ENCODE data around the gene HOXB8. TPM values are rescaled to one million over a fixed set of nuclear protein-coding genes. Genes with fewer than 3 reads are reported as not detected.

The HOXB8 gene
- total RNA-seq, 1 donor from 2014 or later = 1.6 TPM

DNA sequence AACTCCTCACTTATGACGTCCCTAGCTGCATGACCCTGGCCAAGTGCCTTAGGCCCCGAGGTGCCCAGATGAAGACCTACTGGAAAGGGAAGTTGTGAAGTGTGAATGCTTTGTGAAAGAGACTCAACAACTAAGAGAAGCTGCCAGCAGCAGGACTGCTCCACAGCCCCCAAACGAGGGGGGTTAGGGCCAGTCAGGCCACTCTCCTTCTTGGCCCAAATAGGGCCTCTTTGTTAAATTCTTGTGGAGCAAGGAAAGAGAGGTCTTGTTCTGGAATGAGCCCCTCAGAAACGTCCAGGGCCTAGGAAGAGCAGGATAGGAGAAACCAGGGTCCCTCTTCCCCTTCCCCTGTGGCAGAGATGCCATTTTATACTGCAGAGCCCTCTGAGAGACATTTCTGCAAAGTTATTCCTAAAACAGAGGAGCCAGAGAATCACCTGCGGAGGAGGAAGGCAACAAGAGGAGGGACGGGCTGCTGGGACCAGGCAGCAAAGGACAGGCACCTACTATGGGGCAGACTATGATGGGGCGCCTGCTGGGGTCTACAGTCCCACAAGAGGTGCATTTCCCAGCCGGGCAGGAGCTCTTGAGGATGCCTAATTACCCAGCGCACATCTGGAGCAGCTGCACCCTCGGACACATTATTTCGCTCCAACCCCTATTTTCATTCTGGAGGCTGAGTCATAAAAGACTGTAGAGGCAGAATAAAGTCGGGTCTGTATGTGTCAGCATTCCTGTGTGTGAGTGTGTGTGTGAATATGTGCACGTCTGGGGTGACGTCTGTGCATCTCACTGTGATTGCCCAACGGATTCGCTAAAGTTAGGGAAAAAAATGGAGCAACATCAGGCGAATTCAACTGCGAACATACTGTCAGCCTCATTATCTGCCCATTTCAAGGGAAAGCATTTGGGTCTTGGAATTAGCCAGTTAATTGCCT is 22.5 kb upstream of the HOXB8 start:
- no peak for DNase-seq

DNA sequence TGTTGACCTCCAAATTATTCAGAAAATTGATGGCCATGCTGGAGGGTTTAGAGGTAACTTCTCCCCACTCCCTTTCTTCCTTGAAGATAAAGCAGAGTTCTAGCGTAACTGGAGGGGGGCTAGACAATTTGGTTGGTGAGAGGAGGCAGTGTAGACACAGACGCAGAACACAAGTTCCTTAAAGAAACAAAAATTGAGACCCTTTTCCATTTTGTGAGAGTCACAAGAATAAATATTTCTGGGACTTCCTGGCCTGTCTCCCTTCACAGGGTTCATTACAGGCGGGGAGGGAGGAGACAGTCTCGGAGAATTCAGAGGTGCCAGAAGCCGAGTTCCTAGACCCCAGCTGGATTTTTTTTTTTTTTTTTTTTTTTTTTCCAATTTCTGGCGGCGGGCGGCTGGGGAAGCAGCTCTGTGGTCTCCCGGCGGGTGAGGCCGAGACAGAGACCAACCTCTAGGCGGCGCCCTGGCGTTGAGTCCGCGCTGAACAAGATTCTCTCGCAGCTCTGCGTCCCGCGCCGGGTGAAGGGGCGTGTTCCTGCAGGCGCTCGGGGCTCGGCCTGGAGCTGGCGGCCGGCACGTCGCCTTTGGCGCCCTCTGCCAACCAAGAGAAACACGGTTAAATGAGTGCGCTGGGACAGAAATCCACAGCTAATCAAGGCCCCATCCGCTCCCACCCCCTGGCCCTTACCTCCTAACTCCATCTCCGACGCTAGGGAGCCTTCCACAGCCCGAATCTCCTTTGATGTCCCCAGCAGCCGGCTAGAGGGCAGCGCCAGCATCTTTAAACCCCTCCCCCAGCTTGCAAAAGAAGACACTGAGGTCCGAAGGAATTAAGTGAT is 21.3 kb upstream of the HOXB8 start:
- peak; percentile 43 for DNase-seq

DNA sequence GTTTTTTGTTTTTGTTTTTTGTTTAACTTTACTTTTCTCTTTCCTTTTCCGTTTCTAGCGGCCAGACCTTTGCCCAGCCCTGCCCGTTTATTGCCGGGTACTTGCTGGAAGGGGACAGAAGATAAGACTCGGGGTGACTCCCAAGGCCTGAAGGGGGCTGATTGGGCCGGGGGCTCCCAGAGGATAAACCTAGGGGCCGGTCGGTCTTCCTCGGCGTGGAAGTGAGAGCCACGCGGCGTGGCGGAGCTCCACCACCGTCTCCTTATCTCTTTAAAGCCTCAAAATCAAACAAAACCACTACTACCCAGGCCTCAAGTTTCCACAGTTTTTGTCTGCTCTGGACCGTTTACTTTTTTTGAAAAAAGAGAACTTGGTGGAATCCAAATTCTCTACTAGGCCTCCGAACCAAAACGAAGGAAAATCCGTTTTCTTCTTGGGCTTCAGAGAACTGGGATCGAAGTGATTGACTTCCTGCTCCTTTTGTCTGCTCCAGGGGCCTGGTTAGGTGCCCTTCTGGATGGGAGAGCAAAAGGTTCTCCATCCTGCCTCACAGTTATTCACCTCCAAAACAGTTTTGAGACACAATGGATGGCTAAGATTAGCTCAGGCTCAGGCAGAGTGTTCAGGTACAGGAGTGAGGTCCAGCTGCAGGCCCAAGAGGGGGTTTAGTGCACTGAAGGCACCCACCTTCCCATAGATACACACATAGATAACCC is 19.6 kb upstream of the HOXB8 start:
- no peak for DNase-seq

DNA sequence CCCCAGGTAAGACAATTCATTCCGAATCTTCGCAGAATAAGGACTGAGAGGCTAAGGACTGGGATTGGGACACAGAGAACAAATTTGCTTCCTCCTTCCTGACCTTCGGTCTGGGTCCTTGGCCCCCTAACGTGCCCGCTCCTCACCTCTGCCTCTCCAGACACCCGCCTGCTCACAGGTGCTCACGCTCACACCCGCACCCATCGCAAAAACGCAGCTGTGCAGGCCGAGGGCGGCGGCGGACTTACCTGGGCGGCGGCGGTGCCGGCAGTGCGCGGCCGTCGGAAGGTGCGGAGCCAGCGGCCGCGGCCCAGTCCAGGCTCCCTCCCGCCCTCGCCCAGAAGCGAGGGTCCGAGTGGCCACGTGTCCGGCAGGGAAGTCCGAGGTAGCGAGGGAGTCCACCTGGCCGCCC is 18.2 kb upstream of the HOXB8 start:
- DNase-seq = no peak

DNA sequence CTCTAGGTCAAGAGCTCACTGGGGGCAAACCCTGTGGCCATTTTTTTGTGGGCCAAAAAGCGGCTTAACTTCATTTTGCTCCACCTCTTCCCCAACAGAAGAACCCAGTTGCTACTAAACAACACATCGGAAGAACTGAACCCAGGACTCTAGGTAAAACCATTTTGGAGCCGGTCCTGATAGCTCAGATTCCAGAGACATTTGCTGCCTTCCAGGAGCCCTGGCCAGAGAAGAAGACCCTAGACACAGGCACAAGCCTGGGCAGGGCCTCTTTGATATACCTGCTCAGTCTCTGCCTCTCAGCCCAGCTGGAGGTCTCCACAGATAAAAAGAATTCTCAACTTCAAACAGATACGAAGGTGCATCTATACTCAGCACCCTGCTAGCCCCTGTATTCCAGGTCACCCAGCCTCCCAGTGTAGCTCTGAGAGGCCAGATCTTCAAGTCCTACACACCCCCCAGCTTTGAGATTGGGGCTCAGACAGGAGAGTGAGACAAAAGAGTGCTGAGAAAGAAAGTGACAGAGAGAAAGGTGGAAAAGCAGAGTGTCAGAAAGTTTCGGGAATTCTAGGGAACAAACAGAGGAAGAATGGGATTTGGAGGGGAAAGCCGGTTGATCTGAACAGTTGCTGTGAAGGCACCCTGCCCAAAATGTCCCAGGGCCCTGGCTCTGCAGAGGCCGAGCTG is 17.6 kb upstream of the HOXB8 start:
- DNase-seq = no peak

DNA sequence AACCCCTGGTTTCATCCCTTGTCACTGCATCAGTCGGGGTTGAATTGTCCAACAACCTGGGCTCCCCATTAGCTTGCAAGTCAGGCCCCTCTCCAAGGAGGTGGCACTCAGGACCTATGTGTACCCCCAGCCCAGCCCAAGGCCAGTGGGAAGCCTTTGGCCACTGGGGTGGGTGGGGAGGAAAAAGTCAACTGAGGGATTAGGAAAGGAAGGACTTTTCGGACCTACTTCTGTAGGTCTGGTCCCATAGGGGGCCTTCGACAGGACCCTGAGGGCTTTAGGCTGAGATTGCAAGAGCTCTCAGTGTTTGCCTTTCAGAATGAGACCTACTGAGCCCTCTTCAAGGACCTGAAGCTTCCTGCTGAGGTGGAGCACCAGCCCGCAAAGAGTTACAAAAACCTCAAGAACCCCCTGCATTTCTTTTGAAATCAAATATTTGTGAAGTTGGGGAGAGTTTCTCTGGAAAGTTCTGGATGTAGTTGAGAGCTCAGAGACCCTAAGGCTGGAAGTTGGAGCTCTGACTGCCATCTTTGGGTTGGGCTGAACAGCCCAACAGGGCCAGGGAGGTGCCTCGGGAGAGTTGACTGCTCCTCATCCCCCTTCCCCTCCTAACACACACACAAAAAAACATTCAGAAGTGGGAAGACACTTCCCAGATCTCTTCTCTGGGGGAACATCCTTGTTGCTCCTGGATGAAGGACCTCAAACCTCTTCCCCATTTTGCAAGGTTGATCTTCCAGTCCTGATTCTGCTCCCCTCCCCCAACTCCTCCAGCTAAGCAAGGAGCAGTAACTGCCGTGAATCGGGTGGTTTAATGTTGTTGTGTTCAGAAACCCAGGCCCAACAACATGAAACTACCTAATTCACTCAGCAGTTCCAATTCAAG is 16.8 kb upstream of the HOXB8 start:
- no peak for DNase-seq

DNA sequence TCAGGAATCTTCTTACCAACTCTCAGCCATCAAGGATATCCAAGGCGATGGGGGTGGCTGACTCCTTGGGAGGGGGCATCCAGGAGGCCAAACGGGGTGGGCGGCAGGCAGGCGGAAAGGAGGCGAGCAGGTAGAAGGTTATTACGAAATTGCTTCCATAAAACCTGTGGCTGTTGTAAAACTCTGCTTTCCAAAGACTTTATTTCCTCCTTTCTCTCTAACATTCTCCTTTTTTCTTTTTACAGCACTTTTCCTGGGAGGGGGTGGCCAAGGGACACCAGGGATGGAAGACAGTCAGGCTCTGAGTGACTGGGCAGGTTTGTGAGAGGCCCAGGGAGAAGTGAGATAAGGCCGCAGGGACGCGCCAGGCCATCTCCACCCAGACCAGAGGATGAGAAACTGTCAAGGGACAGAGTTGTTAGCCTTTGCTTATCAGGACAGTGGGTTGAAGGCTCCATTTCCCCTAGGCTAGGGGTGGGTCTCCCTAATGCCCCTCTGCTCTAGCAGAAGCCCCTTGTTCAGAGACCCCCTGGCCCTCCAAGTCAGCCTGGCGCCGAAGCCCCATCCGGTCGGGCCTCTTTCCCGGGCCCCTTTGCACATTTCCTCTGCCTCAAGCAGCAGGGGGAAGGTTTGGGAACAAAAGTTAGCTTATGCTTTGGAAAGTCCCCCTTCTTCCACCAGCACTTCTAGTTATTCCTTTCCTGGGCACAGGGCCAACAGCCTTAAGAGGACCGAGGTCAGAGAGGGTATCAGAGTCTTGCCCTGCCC is 16.0 kb upstream of the HOXB8 start:
- no peak for DNase-seq

DNA sequence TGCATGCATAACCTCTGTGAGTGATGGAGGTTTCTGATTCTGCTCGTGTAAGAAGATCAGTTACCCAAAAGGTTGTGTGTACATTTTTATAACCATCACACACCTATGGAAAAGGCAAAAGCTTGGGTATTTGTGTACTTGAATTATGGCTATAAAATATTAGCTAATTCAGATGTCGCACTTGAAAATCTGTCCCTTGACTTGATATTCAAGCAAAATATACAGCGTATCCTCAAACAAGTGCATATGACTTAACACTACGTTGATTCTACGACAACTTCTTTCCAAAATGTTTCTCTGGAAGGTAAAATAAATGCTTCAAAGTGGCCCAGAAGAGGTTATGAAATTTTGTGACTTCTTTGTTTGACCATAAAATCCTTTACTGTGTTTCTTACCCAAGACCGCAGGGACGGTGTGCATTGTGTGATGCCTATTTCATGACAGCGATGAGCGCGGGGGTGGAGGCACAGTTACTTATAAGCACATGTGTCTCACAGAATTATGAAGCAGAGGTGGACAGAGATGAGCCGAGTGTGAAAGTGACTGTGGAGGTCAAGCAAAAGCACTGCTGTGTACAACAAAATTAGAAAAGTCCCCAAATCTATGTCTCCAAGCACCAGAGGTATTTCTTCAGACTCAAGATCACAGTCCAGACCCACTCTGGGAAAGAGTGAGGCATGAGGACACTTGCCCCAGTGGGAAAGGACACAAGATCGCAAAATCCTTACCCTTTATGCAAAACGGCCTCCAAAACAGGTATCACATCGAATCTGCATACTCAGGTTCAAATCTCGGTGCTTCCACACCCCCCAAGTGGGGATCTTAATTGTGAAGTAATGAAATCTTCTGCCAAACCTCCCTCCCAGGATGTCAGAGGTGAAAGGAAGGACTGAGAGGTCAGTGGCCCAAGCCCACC is 15.2 kb upstream of the HOXB8 start:
- DNase-seq = no peak

DNA sequence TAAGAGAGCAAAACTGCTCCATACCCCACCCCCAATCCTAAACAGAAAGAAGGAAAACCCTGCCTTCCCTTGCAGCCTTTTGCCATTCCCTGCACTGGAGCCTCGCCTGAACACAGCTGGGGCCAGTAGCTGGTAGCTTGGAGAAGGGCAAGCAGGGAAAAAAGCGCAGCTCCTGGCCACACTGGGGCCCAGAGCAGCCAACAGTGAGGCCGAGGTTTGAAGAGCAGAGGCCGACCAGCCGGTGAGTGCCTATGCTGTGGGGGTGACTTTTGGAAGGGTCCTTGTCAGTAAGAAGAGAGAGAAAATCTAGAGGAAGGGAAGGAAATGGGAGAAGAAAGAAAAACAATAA is 14.3 kb upstream of the HOXB8 start:
- DNase-seq = no peak

DNA sequence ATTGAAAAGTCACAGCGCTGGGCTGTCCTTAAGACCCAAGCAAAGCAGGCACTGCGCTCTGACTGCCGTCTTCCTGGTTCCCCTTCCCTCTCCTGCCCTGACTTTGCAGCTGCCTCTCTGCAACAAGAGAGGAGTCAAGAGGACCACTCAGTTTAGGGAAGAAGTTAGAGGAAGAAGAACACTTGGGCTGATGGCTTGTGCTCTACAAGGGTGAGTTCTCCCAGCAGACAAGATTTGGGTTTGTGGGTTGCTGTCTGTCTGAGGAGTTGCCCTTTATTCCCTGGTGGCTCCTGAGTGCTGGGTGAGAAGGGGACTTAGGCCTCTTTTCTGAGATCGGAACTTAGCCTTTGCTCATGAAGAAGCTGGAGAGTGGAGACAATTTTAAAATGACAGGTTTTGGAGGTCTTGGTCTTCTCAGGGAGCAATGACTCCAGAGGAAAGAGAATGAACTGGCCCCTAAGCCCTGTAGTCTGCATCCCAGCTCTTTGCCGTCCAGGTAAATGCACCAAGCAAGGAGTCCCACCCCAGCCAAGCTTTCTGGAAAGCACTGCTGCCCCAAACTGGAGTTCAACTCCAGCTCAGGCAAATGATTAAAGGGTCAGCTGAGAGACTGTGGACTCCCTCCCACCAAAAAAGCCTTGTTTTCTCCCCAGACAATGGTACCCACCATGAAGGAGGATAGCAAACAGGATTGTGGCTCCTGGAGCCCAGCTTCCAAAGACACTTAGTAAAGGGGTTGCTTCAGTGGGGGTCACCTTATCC is 13.7 kb upstream of the HOXB8 start:
- no peak for DNase-seq

DNA sequence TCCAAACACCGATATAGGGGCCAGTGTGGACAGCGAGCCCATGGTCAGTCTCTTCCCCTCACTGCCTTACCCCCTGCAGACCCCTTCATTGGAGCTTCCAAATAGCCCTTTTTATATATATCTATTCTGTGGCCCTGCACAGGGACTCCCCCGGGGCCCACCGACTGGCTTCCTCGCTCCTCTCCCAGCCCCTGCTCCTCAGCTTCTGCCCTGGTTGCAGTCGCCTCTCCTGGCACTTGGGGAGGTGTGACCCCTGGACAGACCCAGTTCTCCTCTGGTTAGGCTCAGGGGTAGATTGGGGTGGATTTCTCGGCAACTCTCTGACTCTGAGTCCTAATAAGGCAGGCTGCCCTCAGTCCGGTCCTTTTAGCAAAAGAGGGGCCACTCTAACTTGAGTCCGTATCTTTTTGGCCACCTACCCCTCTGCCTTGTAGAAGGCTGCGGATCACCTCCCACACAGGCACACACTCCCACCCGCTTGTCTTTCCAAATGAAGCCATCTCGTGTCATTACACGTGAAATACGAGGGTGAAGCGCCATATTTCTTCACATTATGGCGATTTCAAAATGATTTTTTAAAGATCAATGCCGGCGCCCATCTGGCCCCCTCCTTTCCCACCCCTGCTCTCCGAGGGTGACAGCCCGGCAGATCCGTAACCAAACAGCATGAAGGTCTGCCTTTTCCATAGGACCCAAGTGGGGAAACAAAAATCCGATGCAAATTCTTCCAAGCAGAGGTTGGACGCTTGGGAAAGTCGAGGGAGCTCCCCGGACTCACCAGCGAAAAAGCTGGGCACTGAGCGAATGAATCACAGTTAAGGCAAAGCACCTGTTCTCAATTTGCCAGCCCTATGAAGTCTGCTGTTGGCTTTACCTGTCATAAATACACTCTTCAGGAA is 12.8 kb upstream of the HOXB8 start:
- no peak for DNase-seq

DNA sequence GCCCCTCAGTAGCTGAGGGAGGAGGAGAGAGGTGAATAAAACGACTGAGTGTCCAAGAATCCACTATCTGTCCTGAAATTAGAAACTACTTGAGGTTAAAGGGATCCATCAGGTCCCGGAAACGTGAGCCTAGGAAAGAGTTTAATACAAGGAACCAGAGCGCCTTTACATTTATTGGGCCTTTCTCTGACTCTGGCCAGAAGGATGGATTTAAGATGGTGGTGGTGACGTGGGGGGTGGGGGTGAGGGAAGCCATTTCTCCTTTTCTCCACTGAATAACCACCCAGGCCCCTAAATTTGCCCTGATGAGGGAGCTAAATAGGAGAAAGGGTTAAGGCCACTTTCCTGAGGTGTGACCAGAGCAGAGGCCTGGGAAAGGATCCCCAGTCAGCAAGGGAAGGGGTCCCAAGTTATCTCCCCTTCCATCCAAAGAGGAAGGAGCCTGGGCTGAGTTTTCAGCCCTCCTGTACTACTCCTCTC is 12.1 kb upstream of the HOXB8 start:
- DNase-seq = no peak

DNA sequence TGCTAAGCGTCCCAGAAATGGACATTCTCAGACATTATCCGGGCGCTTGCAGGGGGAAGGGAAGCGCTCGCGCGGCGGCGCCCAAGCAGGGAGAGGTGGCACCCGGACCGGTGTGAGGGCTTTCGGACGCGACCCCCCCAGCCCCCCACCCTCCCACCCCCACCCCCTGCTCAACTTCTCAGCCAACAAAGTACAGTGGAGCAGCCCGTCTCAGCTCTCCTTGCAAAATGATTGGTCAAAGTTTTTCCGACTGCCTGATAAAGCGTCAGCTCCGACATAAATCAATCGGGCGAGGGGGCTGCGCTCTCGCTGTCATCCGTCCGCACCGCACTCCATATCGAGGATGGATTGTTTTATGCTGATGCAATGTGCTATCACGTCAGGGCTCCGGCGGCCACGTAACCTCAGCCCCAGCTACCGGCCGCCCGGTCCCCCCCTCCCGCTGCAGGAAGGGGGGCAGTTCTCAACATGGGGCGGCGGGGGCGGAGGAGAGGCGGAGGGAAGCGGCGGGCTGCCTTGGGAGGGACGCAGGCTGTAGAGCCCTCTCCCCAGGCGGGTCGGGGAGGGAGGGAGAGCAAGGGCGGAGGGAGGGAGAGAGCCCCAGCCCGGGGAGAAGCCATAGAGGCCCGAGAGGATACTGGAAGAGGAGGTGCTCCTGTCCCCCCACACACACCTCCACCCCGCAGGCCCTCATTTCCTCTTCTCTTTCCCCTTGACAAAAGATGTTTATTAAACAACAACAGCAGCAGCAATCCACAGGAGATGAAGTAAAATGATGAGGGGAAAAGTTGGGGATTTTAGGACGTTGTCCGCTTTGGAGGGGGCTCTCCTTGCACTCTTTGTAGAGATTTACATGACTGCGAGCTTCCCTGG is 11.4 kb upstream of the HOXB8 start, which contains the start of gene HOXB9:
Gene HOXB9 (minus strand): TSS at position 114 of the 873 bp plus-strand sequence. CDS start 89 bp downstream, at position 25.
- no peak for DNase-seq

DNA sequence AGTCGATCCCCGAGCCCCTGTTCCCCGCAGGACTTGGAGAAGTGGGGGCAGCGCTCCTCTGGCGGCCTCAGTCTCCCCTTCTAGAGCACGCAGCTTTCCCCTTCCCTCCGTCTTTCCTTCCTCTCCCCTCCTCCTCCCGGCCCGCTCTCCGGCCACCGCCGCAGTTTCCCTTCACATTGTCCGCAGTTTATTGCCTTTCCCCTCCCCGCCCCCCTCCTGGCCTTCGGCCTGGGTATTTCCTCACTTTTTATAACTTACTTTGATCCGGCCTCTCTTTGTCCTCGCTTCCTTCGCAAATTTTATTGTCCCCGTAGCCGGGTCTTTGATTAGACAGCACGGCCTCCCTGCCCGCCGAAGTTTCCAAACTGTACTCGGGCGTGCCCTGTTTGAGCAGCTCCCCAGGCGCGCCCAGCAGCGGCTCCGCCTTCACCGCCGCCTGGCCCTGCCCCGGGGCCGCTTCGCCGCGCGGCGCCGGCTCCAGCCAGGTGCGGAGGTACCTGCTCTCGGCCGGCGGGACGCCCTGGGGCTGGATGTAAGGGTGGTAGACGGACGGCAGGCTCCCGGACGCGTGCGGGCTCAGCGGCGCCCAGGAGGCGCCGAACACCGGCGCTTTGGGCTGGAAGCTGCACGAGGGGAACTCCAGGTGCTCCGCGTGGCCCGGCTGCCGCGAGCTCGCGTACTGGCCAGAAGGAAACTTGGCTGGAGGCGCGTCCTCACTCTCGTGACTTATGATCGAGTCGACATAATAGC is 10.6 kb upstream of the HOXB8 start:
- DNase-seq = no peak
